CD4-positive, alpha-beta memory T cell (primary cell): ENCODE results near the gene LLGL2. TPM values are rescaled to one million over a fixed set of nuclear protein-coding genes. Genes with fewer than 3 reads are reported as not detected.

Experiments used
- CTCF ChIA-PET: fragments of 350-600 bp; sonication (Branson Sonifier 250); formaldehyde crosslinking; loops from one replicate; lab custom pipeline; 2021; ENCODE audit warnings: inconsistent platforms; ENCODE audit not compliant: partially characterized antibody; lab: Charles Lee
- POLR2A ChIA-PET: fragments of 350-600 bp; sonication (Branson Sonifier 250); formaldehyde crosslinking; loops from one replicate; lab custom pipeline; 2021; ENCODE audit not compliant: partially characterized antibody; lab: Charles Lee
- DNase-seq, 5 donors: peaks; one replicate each; pipeline versions ENCODE4 v3.0.0 to v3.0.0-alpha.2; 2020 to 2022; ENCODE audit warnings: mixed read lengths in 1 of 5
- H3K27ac ChIP-seq: one replicate; pipeline ENCODE4 v1.7.0; 2013; ENCODE audit warnings: low read depth, low read length
- H3K27me3 ChIP-seq: 2 replicates; pipeline ENCODE4 v1.7.0; 2013; ENCODE audit warnings: mild to moderate bottlenecking, low read length, moderate library complexity; ENCODE audit not compliant: insufficient read depth
- H3K36me3 ChIP-seq: 2 replicates; pipeline ENCODE4 v1.7.0; 2013; ENCODE audit warnings: mild to moderate bottlenecking, low read length, moderate library complexity; ENCODE audit not compliant: insufficient read depth
- H3K4me1 ChIP-seq: 2 replicates; pipeline ENCODE4 v1.7.0; 2013; ENCODE audit warnings: mild to moderate bottlenecking, low read length, moderate library complexity; ENCODE audit not compliant: insufficient read depth
- H3K4me3 ChIP-seq, 2 donors: one replicate each; pipeline ENCODE4 v1.7.0; 2013; ENCODE audit warnings: low read length in 2 of 2, mild to moderate bottlenecking in 1 of 2
- H3K9me3 ChIP-seq, 2 donors: one replicate each; pipeline ENCODE4 v1.7.0; 2013; ENCODE audit warnings: low read length in 2 of 2, control low read depth in 1 of 2; ENCODE audit not compliant: control insufficient read depth in 1 of 2
- H3K27ac Mint-ChIP-seq, 7 donors: one replicate each; pipeline ENCODE4 v1.8.0; 2020 to 2021; ENCODE audit warnings: mixed read lengths in 7 of 7, mild to moderate bottlenecking in 6 of 7, inconsistent platforms in 3 of 7, moderate library complexity in 3 of 7
- H3K27me3 Mint-ChIP-seq, 2 donors: one replicate each; pipeline ENCODE4 v1.8.0; 2020 to 2021; ENCODE audit warnings: mixed read lengths in 2 of 2
- H3K36me3 Mint-ChIP-seq, 2 donors: one replicate each; pipeline ENCODE4 v1.8.0; 2020 to 2021; ENCODE audit warnings: mixed read lengths in 2 of 2, inconsistent platforms in 1 of 2, mild to moderate bottlenecking in 1 of 2
- H3K4me1 Mint-ChIP-seq, 4 donors: one replicate each; pipeline ENCODE4 v1.8.0; 2020 to 2021; ENCODE audit warnings: mixed read lengths in 4 of 4, mild to moderate bottlenecking in 1 of 4
- H3K4me3 Mint-ChIP-seq, 8 donors: one replicate each; pipeline ENCODE4 v1.8.0; 2020 to 2021; ENCODE audit warnings: mixed read lengths in 8 of 8, mild to moderate bottlenecking in 7 of 8, moderate library complexity in 6 of 8, inconsistent platforms in 3 of 8
- H3K9me3 Mint-ChIP-seq, 8 donors: one replicate each; pipeline ENCODE4 v1.8.0; 2020 to 2021; ENCODE audit warnings: mixed read lengths in 8 of 8, mild to moderate bottlenecking in 5 of 8, inconsistent platforms in 3 of 8, moderate library complexity in 1 of 8
- intact Hi-C: fragments of 100-400 bp; cut with micrococcal nuclease; formaldehyde crosslinking; loops from one replicate; pipeline ENCODE4 v1.15.1; 2023
- polyA plus RNA-seq, 2 donors: library from polyadenylated mRNA; unstranded; fragments of 300-500 nt; fragmentation: Illumina TruSeq; gene quantifications; one replicate each; pipeline ENCODE4 v1.2.3, GENCODE V29; 2021
- total RNA-seq, 2 experiments: library from RNA; stranded (reverse); gene quantifications; one replicate each; pipeline ENCODE4 v1.2.3, GENCODE V29; 2021

Gene LLGL2
- total and polyA plus RNA-seq, 4 experiments from 2014 or later = 19.3 to 43.6 (median 32.2) TPM

DNA sequence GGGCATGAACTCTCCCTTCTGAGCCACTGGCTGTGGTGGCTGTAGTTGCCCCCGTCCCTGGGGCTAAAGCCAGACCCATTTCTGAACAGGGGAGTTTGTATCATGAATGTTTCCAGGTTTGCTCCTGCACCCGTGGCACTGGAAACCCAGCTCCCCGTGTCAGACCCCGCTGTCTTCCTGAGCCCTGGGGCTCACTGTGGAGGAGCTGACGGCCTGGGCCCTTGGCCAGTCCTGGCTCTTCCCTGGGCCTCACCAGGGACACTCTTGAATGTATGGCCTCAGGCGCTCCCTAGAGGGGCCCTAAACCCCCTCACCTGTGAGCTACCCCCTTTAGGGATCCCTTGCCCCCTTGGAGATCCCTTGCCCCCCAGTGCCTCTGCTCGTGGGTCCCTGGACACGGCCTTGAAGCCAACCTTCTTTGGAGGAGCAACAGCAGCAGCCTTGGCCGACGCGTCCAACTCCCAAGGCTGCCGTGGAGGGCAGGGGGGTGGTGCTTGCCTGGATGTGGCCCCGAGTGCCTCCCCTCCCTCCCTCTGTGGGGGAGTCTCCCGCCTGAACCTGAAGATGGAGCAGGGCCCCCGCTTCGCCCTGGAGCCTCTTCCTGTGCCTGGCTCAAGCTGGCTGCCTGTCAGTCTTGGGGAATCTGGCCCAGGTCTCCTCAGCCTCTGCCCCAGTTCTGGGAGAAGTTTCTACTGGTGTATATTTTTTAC lies 26.0 kb upstream of the LLGL2 start:
- intact Hi-C loops = no loop called here
- H3K27me3 Mint-ChIP-seq = no peaks in the 10 kb centered on the region
- no peaks in the 10 kb centered on the region for H3K9me3 ChIP-seq
- H3K27ac ChIP-seq = no peak overlapping the region
- no peak overlapping the region for H3K4me3 Mint-ChIP-seq
- peak overlapping the region in 1 of 7 donors; percentile 37 for H3K27ac Mint-ChIP-seq
- no peaks in the 10 kb centered on the region for H3K4me1 ChIP-seq
- ChIA-PET POLR2A (no interaction called here), CTCF (no interaction called here)
- no peaks in the 10 kb centered on the region for H3K9me3 Mint-ChIP-seq
- no peaks in the 10 kb centered on the region for H3K4me1 Mint-ChIP-seq
- H3K4me3 ChIP-seq = no peak overlapping the region
- no peaks in the 10 kb centered on the region for H3K27me3 ChIP-seq
- no peak for DNase-seq
- peaks cover 11% of the 10 kb centered on the region for H3K36me3 ChIP-seq
- peaks cover 11 to 37% of the 10 kb centered on the region in 2 donors for H3K36me3 Mint-ChIP-seq

DNA sequence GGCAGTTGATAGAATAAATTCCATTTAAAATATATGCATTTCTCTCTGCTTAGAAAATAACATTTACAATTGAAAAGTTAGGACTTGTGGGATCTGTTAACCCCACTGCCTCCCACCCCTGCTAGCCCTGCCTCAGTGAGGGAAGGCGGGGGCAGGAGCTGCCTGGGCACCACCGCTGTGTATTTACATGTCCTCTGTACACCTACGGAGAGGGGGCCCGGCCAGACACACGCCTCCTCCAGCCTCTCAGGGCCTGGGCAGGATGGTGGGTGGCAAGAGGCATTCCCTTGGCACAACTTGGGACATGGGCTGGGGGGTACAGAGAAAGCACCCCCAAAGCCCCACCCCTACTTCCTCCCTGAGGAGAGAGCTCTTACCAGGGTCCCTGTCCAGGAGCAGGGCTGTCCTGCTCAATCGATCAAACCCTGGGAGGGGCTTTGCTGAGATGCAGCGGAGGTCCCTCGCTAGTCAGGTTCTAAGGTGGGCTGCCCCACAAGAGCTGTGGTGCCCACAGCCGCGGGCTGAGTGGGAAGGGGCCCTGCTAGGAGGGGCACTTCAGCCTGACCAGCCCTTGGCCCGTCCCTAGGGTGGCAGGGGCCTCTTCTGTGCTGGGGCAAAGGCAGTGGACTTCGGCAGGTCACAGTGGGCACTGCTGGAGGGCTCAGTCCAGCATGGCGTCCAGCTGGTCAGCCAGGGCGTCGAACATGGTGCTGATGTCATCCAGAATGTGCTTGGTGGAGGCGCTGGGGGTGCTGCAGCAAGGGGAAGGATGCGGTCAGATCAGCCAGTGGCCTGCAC lies 24.9 kb upstream of the LLGL2 start:
- CTCF ChIA-PET = interaction anchor here (1.5 kb wide), 1 partner anchor 90 kb away, joined by 4 read pairs; no protein-coding TSS in a partner anchor
- intact Hi-C loops = no loop called here
- Histone ChIP-seq H3K4me1 (no peaks in the 10 kb centered on the region), H3K36me3 (peaks cover 9% of the 10 kb centered on the region), H3K27ac (no peak overlapping the region), H3K4me3 (no peak overlapping the region), H3K9me3 (no peaks in the 10 kb centered on the region), H3K27me3 (no peaks in the 10 kb centered on the region)
- peaks cover 10 to 34% of the 10 kb centered on the region in 2 donors for H3K36me3 Mint-ChIP-seq
- H3K27me3 Mint-ChIP-seq = no peaks in the 10 kb centered on the region
- POLR2A ChIA-PET = interaction anchor here (0.5 to 0.6 kb wide), 2 partner anchors 36 to 186 kb away, joined by 3 read pairs; no protein-coding TSS in a partner anchor
- H3K4me3 Mint-ChIP-seq = no peak overlapping the region
- H3K4me1 Mint-ChIP-seq = no peaks in the 10 kb centered on the region
- no peaks in the 10 kb centered on the region for H3K9me3 Mint-ChIP-seq
- peak overlapping the region in 1 of 7 donors; percentile 29 for H3K27ac Mint-ChIP-seq
- no peak for DNase-seq

DNA sequence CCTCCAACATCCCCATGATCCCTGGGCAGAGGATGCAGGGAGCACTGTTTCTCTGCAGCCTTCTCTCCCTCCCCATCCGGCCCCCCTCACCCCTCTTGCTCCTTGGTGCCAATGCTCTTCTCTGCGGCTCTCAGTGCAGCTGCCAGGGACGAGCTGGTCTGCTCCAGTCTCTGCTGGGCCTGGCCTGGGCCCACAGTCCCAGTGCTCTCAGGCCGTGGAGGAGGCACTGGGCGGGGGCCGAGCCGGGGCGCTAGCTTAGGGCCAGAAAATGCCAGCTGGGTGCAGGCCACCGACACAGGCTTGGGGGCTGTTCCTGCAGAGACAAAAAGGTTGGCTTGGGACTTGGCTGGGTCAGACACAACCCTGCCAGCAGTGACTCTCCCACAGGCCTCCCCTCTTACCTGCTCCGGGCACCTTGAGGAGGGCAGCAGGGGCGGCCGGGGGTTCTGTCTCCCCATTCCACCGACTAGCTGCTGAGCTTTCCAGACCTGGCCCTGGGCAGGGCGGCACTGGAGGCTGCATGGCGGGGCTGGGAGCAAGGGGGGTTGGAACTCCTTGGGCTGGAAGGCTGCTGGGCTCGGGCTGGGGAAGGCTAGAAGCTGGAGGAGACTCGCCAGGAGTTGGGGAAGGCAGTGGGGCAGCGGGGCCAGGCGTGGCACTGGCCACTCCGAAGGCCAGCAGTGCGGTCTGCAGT lies 24.0 kb upstream of the LLGL2 start:
- intact Hi-C loops = no loop called here
- no peak overlapping the region for H3K4me3 ChIP-seq
- no peak overlapping the region for H3K27ac ChIP-seq
- no peaks in the 10 kb centered on the region for H3K4me1 Mint-ChIP-seq
- no peaks in the 10 kb centered on the region for H3K4me1 ChIP-seq
- H3K27me3 ChIP-seq = no peaks in the 10 kb centered on the region
- H3K36me3 Mint-ChIP-seq = peaks cover 6 to 28% of the 10 kb centered on the region in 2 donors
- H3K9me3 Mint-ChIP-seq = no peaks in the 10 kb centered on the region
- H3K36me3 ChIP-seq = peaks cover 7% of the 10 kb centered on the region
- CTCF ChIA-PET = interaction anchor here (1.4 to 1.5 kb wide), 2 partner anchors 23 to 89 kb away, joined by 3 to 4 read pairs; no protein-coding TSS in a partner anchor
- no peak for DNase-seq
- H3K4me3 Mint-ChIP-seq = no peak overlapping the region
- POLR2A ChIA-PET = interaction anchor here (0.6 kb wide), 1 partner anchor 187 kb away, joined by 3 read pairs; no protein-coding TSS in a partner anchor
- H3K27me3 Mint-ChIP-seq = no peaks in the 10 kb centered on the region
- no peak overlapping the region for H3K27ac Mint-ChIP-seq
- no peaks in the 10 kb centered on the region for H3K9me3 ChIP-seq

DNA sequence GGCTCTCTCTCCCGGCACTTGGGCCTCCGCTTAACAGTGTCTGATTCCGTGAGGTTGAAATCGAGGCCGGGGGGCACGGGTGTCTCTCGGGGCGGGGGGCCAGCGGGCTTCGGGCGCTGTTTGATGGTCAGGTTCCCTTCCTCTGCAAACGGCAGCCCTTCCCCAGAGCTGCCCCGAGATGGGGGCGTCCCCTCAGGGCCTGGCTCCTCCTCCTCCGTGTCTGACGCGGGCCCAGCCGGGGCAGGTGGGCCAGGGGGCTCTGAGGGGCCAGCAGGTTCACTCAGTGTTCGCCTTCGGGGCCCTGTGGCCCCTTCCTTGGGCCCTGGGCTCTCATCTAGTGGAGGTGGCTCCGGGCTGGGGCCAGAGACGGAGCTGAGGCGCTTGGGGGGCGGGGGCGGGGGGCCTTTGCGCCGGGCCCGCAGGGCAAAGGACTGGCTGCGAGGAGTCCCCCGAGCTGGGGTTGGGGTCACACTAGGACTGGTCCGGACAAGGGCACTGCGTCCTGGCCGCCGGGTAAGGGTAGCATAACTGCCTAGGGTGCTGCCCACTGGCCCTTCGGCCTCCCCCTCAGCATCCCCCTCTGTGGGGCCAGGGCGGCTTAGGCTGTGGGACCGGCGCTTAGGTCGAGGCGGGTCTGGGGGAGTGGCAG lies 23.3 kb upstream of the LLGL2 start:
- H3K27ac ChIP-seq = no peak overlapping the region
- H3K9me3 Mint-ChIP-seq = no peaks in the 10 kb centered on the region
- peaks cover 6 to 23% of the 10 kb centered on the region in 2 donors for H3K36me3 Mint-ChIP-seq
- POLR2A ChIA-PET = no interaction called here
- intact Hi-C loops = no loop called here
- H3K27me3 Mint-ChIP-seq = no peaks in the 10 kb centered on the region
- no peak overlapping the region for H3K27ac Mint-ChIP-seq
- no peaks in the 10 kb centered on the region for H3K4me1 ChIP-seq
- no peak overlapping the region for H3K4me3 ChIP-seq
- H3K27me3 ChIP-seq = no peaks in the 10 kb centered on the region
- H3K4me1 Mint-ChIP-seq = no peaks in the 10 kb centered on the region
- DNase-seq = no peak
- H3K9me3 ChIP-seq = no peaks in the 10 kb centered on the region
- H3K36me3 ChIP-seq = peaks cover 5% of the 10 kb centered on the region
- CTCF ChIA-PET = interaction anchor here (1.0 to 1.4 kb wide), 4 partner anchors 14 to 88 kb away, joined by 3 to 5 read pairs (median 4); partner anchors contain the start of gene TSEN54
- H3K4me3 Mint-ChIP-seq = no peak overlapping the region

DNA sequence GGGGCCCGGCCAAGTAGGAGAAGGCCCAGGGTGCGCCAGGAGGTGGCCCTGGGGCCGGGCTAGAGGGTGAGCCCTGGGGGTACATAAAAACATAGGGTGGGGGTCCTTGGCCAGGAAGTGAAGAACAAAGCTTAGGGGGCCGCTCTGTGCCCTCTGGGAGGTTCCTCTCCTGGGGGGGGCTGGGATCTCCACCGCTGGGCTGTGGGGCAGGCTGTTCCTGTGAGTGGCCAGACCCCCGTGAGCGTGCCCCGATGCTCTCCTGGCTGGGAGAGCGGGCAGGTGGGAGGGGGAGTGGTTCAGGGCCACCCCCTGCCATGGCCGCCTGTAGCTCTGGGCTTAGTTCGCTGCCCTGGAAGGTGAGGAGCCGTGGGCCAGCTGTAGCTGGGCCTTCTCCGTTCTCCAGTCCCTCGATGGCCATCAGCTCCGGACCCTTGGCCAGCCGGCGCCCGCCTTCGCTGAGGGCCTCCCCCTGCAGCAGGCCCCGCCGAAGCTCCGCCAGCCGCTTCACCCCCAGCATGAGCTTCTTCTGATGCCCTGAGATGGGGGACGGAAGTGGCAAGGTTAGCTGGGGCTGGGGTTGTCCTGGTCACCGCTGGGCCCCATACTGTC lies 22.7 kb upstream of the LLGL2 start:
- H3K36me3 ChIP-seq = no peaks in the 10 kb centered on the region
- Mint-ChIP-seq H3K36me3 (peaks cover 3 to 18% of the 10 kb centered on the region in 2 donors), H3K9me3 (no peaks in the 10 kb centered on the region), H3K27me3 (no peaks in the 10 kb centered on the region), H3K27ac (no peak overlapping the region), H3K4me1 (no peaks in the 10 kb centered on the region), H3K4me3 (no peak overlapping the region)
- intact Hi-C loops = no loop called here
- no peaks in the 10 kb centered on the region for H3K4me1 ChIP-seq
- CTCF ChIA-PET = interaction anchor here (0.6 to 1.4 kb wide), 6 partner anchors 14 to 443 kb away, joined by 3 to 5 read pairs (median 4); partner anchors contain the start of gene TSEN54
- no peak for DNase-seq
- POLR2A ChIA-PET = interaction anchor here (0.8 kb wide), 1 partner anchor 22 kb away, joined by 3 read pairs; the partner anchor contains the start of gene LLGL2
- no peak overlapping the region for H3K27ac ChIP-seq
- no peak overlapping the region for H3K4me3 ChIP-seq
- H3K27me3 ChIP-seq = no peaks in the 10 kb centered on the region
- H3K9me3 ChIP-seq = no peaks in the 10 kb centered on the region

DNA sequence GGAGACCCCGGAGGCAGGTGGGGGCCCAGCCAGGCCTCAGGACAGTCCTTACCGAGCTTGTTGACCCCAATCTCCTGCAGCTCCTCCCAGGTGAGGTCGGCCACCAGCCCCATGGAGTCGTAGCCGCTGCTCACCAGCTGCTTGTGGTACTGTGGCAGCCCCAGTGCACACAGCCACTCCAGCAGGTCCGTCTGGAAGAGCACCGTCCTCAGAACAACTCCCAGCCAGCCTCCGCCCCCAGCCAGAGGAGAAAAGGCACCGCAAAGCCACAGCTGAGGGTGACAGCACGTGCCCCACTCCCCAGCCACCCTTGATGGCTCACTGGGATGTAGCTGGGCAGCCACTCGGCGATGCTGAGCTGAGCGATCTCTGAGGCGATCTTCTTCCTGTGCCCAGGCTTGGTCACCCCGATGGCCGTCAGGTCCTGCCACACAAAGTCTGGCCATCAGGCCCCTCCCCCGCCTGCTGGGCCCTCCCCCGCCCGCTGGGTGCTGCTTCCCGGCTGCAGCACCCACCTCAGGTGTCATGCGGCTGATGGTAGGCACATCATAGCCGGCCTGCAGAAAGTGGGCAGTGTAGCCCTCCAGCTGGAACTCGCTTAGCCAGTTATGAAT lies 22.1 kb upstream of the LLGL2 start:
- CTCF ChIA-PET = interaction anchor here (0.6 to 1.1 kb wide), 5 partner anchors 13 to 443 kb away, joined by 3 to 5 read pairs (median 4); partner anchors contain the start of gene TSEN54
- Mint-ChIP-seq H3K27me3 (no peaks in the 10 kb centered on the region), H3K36me3 (peaks cover 3 to 14% of the 10 kb centered on the region in 2 donors), H3K9me3 (no peaks in the 10 kb centered on the region), H3K4me1 (no peaks in the 10 kb centered on the region), H3K4me3 (no peak overlapping the region), H3K27ac (no peak overlapping the region)
- Histone ChIP-seq H3K27ac (no peak overlapping the region), H3K9me3 (no peaks in the 10 kb centered on the region), H3K36me3 (no peaks in the 10 kb centered on the region), H3K27me3 (no peaks in the 10 kb centered on the region), H3K4me1 (no peaks in the 10 kb centered on the region), H3K4me3 (no peak overlapping the region)
- intact Hi-C loops = no loop called here
- POLR2A ChIA-PET = interaction anchor here (0.8 kb wide), 1 partner anchor 21 kb away, joined by 3 read pairs; the partner anchor contains the start of gene LLGL2
- no peak for DNase-seq
